ENCODE results near the gene RASL10A. TPM values are rescaled to one million over a fixed set of nuclear protein-coding genes. Genes with fewer than 3 reads are reported as not detected.

Gene RASL10A
- polyA plus RNA-seq, 2 donors, result 0.48 to 1.0 TPM

DNA sequence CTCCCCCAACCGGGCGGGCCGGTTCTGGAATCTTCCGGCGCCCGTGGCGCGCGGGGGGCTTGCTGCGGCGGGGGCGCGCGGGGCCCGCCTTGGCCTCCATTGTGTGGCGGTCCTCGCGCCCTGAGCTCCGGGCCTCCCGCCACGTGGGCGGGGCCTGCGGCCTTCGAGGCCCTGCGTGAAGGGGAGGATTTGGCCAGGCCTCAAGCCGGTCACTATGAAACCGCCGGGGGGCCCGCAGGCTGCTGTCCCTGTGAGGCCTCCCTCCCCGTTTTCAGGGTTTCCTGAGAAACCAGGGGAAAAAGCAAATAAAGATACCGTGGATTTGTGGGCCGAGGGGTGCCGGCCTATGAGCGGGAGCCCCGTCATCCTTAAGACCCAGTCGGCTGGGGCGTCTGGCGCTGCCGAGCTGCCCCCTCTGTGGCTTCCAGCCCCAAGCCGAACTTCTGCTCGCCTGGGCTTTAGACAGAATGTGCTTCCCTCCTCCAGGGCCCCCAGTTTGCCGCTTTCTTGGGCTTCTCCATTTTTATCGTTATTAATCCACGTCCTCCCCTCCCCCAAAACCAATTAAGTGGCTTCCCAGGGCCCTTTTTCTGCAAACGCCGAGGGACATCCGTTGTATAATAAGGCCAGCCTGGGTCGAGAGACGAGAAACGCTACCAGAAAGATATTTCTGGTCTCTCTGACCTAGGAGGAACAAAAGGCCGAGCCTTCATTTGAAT is 46.8 kb downstream of the RASL10A start:
- no peaks in the 10 kb centered on the region for H3K9me3 ChIP-seq (ENCODE audit: control insufficient read depth in 2 of 2, insufficient read depth in 1 of 2, low read depth in 1 of 2, low read length in 1 of 2)
- H3K36me3 ChIP-seq (ENCODE audit: control insufficient read depth in 2 of 2, insufficient read depth in 2 of 2, low read length in 1 of 2), result peaks cover 0 to 19% of the 10 kb centered on the region in 2 donors
- H3K27me3 ChIP-seq (ENCODE audit: control insufficient read depth in 1 of 2, insufficient read depth in 2 of 2, low read length in 2 of 2), result no peaks in the 10 kb centered on the region
- H3K27ac ChIP-seq (ENCODE audit: low read depth in 2 of 2, low read length in 1 of 2), result peak overlapping the region; percentile 95 to 99
- H3K4me3 ChIP-seq (ENCODE audit: low read depth in 1 of 2, low read length in 2 of 2), result peak overlapping the region; percentile 94 to 97
- H3K4me1 ChIP-seq (ENCODE audit: control insufficient read depth in 2 of 2, insufficient read depth in 2 of 2, low read length in 1 of 2), result peaks cover 4 to 16% of the 10 kb centered on the region in 2 donors
- 0 to 1% methylated on average over 28 to 51 of the region's 51 CpGs for WGBS, 2 donors

DNA sequence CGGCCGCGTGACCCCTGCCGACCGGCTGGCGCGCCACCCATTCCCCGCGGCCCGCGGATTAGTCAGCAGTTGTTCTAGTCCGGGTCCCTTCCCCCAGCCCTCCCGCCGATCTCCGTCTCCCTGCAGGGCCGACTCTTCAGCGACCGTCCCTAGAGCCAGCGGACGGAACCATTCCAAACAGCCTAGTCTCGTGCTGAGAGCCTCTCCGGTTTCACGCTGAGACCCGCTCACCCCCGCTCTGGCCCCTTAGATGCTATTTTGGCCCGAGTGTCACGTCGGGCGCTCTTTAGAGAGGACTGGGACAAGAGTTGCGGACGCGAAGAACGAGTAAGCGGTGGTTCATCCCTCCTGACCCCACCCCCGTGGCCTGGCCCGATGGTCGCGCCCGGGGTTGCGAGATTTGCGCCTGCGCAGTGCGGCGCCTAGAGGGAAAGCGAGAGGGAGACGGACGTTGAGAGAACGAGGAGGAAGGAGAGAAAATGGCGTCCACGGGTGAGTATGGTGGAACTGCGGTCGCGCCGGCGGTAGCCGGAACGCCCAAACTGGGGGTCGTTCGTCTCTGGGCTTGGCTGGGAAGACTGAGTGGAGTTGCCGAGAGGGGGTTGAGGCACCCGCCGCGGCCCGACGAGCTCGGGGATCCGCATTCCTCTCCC is 47.5 kb downstream of the RASL10A start, which contains the start of the genes EWSR1 and RHBDD3:
Gene EWSR1, plus strand, starts transcription at position 411 of the 653 bp plus-strand sequence. Its CDS starts 69 bp downstream, at position 480.
Gene RHBDD3, minus strand, starts transcription at position 124 of the 653 bp plus-strand sequence. CDS start 2,355 bp downstream, outside the sequence.
- Histone ChIP-seq H3K4me3 (ENCODE audit: low read depth in 1 of 2, low read length in 2 of 2) (peak within 1 kb of the TSS; percentile 94 to 97), H3K9me3 (ENCODE audit: control insufficient read depth in 2 of 2, insufficient read depth in 1 of 2, low read depth in 1 of 2, low read length in 1 of 2) (no peaks in the 10 kb centered on the region), H3K36me3 (ENCODE audit: control insufficient read depth in 2 of 2, insufficient read depth in 2 of 2, low read length in 1 of 2) (peaks cover 0 to 20% of the 10 kb centered on the region in 2 donors), H3K27me3 (ENCODE audit: control insufficient read depth in 1 of 2, insufficient read depth in 2 of 2, low read length in 2 of 2) (no peaks in the 10 kb centered on the region), H3K27ac (ENCODE audit: low read depth in 2 of 2, low read length in 1 of 2) (peak within 1 kb of the TSS; percentile 95 to 99), H3K4me1 (ENCODE audit: control insufficient read depth in 2 of 2, insufficient read depth in 2 of 2, low read length in 1 of 2) (peaks cover 4 to 16% of the 10 kb centered on the region in 2 donors)
- 0% methylated on average over 54 to 67 of the region's 67 CpGs for WGBS, 2 donors

DNA sequence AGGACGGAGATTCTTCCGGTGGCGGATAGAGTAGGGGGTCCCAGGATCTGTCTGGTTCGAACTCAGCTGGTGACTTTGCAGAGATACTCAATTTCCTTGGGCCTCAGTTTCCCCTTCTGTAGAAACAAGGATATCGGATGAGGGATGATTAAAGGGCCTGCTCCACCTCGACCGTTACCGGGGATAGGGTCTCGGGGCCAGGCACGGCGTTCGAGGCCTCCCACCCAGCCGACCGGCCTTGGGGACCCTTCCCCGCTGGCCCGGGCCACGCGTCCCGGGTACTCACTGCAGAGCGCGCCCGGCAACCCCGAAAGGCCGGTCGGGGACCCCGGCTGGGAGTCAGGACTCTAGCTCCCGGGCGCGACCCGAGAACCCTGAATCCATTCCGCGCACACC is 48.0 kb downstream of the RASL10A start:
- no peaks in the 10 kb centered on the region for H3K27me3 ChIP-seq (ENCODE audit: control insufficient read depth in 1 of 2, insufficient read depth in 2 of 2, low read length in 2 of 2)
- no peaks in the 10 kb centered on the region for H3K9me3 ChIP-seq (ENCODE audit: control insufficient read depth in 2 of 2, insufficient read depth in 1 of 2, low read depth in 1 of 2, low read length in 1 of 2)
- 0 to 1% methylated on average over 26 to 32 of the region's 32 CpGs for whole genome bisulfite sequencing, 2 donors
- H3K36me3 ChIP-seq (ENCODE audit: control insufficient read depth in 2 of 2, insufficient read depth in 2 of 2, low read length in 1 of 2), result peaks cover 0 to 17% of the 10 kb centered on the region in 2 donors
- peak overlapping the region; percentile 94 to 97 for H3K4me3 ChIP-seq (ENCODE audit: low read depth in 1 of 2, low read length in 2 of 2)
- H3K4me1 ChIP-seq (ENCODE audit: control insufficient read depth in 2 of 2, insufficient read depth in 2 of 2, low read length in 1 of 2), result peaks cover 4 to 16% of the 10 kb centered on the region in 2 donors
- H3K27ac ChIP-seq (ENCODE audit: low read depth in 2 of 2, low read length in 1 of 2), result peak overlapping the region; percentile 95 to 99

DNA sequence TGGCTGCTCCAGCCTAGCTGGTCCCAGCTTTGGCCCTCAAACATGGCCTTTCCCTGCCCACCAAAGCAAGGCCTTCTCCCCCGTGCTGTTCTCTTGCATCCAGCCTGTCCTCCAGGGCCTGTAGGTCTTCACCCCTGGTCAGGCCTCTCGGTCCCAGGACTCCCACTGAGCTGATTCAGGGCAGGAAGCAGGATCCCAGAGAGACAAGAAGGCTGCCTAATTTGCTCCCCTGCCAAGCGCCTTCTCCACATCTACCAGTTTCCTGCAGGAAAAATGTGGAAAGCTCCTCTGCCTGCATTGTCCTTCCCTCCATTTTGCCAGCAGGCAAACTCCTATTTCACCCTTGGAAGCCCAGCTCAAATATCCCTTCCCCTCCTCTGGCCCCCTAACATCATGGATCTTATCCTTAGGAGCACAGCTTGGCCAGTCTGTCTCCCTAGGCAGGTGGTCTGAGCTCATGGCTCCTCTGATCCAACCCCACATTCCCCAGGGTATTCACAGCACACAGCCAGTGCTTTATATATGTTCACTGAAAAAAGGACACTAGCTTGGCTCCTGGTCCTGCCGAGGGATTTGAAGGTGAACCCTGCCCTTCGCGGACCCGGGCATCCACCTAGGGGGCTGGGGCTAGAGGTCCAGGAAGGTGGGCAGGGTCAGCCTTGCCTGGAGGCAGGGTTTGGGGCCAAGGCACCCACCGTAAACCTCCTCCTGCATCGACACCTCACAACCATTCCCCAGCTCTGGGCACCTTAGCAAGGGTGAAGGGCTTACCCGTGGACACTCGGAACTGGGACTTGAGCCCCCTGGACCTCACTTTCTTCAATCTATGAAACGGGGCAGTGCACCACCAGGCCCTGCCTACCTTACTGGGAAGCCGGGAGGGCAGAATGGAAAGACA is 48.7 kb downstream of the RASL10A start:
- no peaks in the 10 kb centered on the region for H3K9me3 ChIP-seq (ENCODE audit: control insufficient read depth in 2 of 2, insufficient read depth in 1 of 2, low read depth in 1 of 2, low read length in 1 of 2)
- H3K27ac ChIP-seq (ENCODE audit: low read depth in 2 of 2, low read length in 1 of 2), result peak overlapping the region; percentile 95 to 99
- H3K4me3 ChIP-seq (ENCODE audit: low read depth in 1 of 2, low read length in 2 of 2), result peak overlapping the region; percentile 94 to 97
- H3K27me3 ChIP-seq (ENCODE audit: control insufficient read depth in 1 of 2, insufficient read depth in 2 of 2, low read length in 2 of 2), result no peaks in the 10 kb centered on the region
- peaks cover 0 to 17% of the 10 kb centered on the region in 2 donors for H3K36me3 ChIP-seq (ENCODE audit: control insufficient read depth in 2 of 2, insufficient read depth in 2 of 2, low read length in 1 of 2)
- 20% methylated on average over 13 of the region's 13 CpGs for WGBS, 2 donors
- H3K4me1 ChIP-seq (ENCODE audit: control insufficient read depth in 2 of 2, insufficient read depth in 2 of 2, low read length in 1 of 2), result peaks cover 4 to 16% of the 10 kb centered on the region in 2 donors

DNA sequence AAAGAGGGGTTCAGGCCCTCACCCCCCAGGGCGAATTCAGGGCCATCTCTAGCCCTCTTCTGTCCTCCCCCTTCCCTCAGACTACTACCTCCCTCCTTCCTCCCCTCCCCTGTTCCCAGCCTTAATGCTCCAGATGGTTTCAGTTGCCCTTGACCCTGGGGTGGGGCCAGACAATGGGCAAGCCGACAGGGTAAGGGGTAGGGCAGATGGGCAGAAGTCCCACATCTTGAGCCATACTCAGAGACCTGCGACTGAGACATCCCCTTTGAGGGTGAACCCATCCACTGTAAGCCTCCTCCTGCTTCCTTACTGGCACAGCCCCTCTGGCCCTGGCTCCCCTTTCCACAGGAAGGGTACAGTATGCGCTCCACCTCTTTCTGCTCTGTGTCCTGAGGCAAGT is 49.6 kb downstream of the RASL10A start:
- peaks cover 4 to 16% of the 10 kb centered on the region in 2 donors for H3K4me1 ChIP-seq (ENCODE audit: control insufficient read depth in 2 of 2, insufficient read depth in 2 of 2, low read length in 1 of 2)
- 61 to 69% methylated on average over 4 of the region's 4 CpGs for WGBS, 2 donors
- H3K36me3 ChIP-seq (ENCODE audit: control insufficient read depth in 2 of 2, insufficient read depth in 2 of 2, low read length in 1 of 2), result peaks cover 0 to 17% of the 10 kb centered on the region in 2 donors
- H3K27me3 ChIP-seq (ENCODE audit: control insufficient read depth in 1 of 2, insufficient read depth in 2 of 2, low read length in 2 of 2), result no peaks in the 10 kb centered on the region
- no peak overlapping the region for H3K27ac ChIP-seq (ENCODE audit: low read depth in 2 of 2, low read length in 1 of 2)
- no peaks in the 10 kb centered on the region for H3K9me3 ChIP-seq (ENCODE audit: control insufficient read depth in 2 of 2, insufficient read depth in 1 of 2, low read depth in 1 of 2, low read length in 1 of 2)
- H3K4me3 ChIP-seq (ENCODE audit: low read depth in 1 of 2, low read length in 2 of 2), result no peak overlapping the region

DNA sequence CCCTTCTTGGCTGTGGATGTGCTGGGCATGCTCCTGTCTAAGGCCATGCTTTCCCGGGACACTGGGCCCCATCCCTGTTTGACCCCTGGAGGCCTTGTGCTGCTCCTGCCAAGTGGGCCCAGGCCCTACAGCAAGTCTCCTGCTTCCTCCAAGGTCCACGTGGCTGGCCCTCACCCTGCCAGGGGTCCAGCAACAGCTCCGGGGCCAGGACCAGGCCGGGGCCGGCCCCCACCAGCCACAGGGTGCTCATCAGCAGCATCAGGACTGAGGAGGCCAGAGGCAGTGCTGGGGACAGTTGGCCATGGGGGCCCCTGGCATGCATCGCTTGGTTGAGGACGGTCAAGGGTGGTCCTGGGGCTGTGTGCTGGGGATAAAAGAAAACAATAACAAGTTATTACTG is 50.2 kb downstream of the RASL10A start:
- Histone ChIP-seq H3K27me3 (ENCODE audit: control insufficient read depth in 1 of 2, insufficient read depth in 2 of 2, low read length in 2 of 2) (no peaks in the 10 kb centered on the region), H3K4me1 (ENCODE audit: control insufficient read depth in 2 of 2, insufficient read depth in 2 of 2, low read length in 1 of 2) (peaks cover 4 to 15% of the 10 kb centered on the region in 2 donors), H3K27ac (ENCODE audit: low read depth in 2 of 2, low read length in 1 of 2) (no peak overlapping the region), H3K36me3 (ENCODE audit: control insufficient read depth in 2 of 2, insufficient read depth in 2 of 2, low read length in 1 of 2) (peaks cover 0 to 20% of the 10 kb centered on the region in 2 donors), H3K9me3 (ENCODE audit: control insufficient read depth in 2 of 2, insufficient read depth in 1 of 2, low read depth in 1 of 2, low read length in 1 of 2) (no peaks in the 10 kb centered on the region), H3K4me3 (ENCODE audit: low read depth in 1 of 2, low read length in 2 of 2) (no peak overlapping the region)
- WGBS, 2 donors, result 88 to 93% methylated on average over 7 of the region's 7 CpGs

DNA sequence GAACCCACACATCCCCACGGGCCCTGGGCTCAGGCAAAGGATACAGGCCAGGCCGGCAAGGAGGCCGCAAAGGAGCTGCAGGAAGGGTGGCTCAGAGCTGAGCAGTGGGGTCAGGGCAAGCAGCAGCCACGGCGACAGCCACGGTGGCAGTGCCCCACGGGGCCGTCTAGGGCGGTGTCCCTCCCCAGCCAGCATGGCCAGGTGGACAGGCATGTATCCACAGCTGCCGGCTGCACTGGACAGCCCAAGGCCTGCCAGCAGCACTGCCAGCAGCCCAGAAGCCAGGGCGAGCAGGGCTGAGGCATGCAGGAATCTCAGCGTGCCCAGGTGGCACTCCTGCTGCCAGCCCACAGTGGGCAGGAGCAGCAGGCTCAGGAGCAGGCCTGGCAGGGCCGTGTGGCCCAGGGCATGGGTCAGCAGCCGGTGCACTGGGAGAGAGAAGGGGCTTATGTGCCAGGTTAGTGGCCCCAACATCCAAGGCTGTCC is 51.7 kb downstream of the RASL10A start:
- Histone ChIP-seq H3K9me3 (ENCODE audit: control insufficient read depth in 2 of 2, insufficient read depth in 1 of 2, low read depth in 1 of 2, low read length in 1 of 2) (no peaks in the 10 kb centered on the region), H3K4me1 (ENCODE audit: control insufficient read depth in 2 of 2, insufficient read depth in 2 of 2, low read length in 1 of 2) (peaks cover 4 to 9% of the 10 kb centered on the region in 2 donors), H3K27ac (ENCODE audit: low read depth in 2 of 2, low read length in 1 of 2) (no peak overlapping the region), H3K4me3 (ENCODE audit: low read depth in 1 of 2, low read length in 2 of 2) (no peak overlapping the region), H3K36me3 (ENCODE audit: control insufficient read depth in 2 of 2, insufficient read depth in 2 of 2, low read length in 1 of 2) (peaks cover 0 to 28% of the 10 kb centered on the region in 2 donors), H3K27me3 (ENCODE audit: control insufficient read depth in 1 of 2, insufficient read depth in 2 of 2, low read length in 2 of 2) (no peaks in the 10 kb centered on the region)
- 81 to 90% methylated on average over 14 of the region's 14 CpGs for WGBS, 2 donors
